Measurements from ENCODE around the gene TBPL1.

GRCh38 chr6:133966654-133967329 is 13.8 kb downstream of the TBPL1 start:
- TF ChIP-seq EZH2 (IDR thresholded peaks at IDR 0.05) (no peak), POLR2AphosphoS5 (IDR thresholded peaks at IDR 0.05; ENCODE audit: borderline replicate concordance, low read depth, low read length) (no peak), FOXP2 (optimal IDR thresholded peaks at IDR 0.05; ENCODE audit: control extremely low read depth, extremely low read length, insufficient read depth) (no peak)
